B cell (primary cell): ENCODE data around the gene SPATA25. TPM values are rescaled to one million over a fixed set of nuclear protein-coding genes. Genes with fewer than 3 reads are reported as not detected.

Experiments
- ATAC-seq: fragments of 200-7000 bp; cut with Tn5 transposase; one replicate; pipeline ENCODE4 v1.10.0; 2021; ENCODE audit warnings: low read depth, mild to moderate bottlenecking, moderate number of reproducible peaks, moderate library complexity
- CTCF ChIA-PET: fragments of 350-600 bp; sonication (Branson Sonifier 250); formaldehyde crosslinking; loops from one replicate; lab custom pipeline; 2021; ENCODE audit warnings: antibody characterized with exemption, inconsistent platforms; lab: Charles Lee
- POLR2A ChIA-PET: fragments of 350-600 bp; sonication (Branson Sonifier 250); formaldehyde crosslinking; loops from one replicate; lab custom pipeline; 2021; ENCODE audit warnings: antibody characterized with exemption; lab: Charles Lee
- DNase-seq: peaks from one replicate; pipeline ENCODE4 v3.0.0; 2013
- H2AFZ ChIP-seq: 2 replicates; pipeline ENCODE4 v1.6.1; 2012; ENCODE audit warnings: mild to moderate bottlenecking, low read depth, low read length; ENCODE audit not compliant: insufficient read depth, poor library complexity, severe bottlenecking
- H3K27ac ChIP-seq, 2 donors: 1 replicate in 1 of 2; 2 replicates in 1 of 2; pipeline ENCODE4 v1.5.1; 2012 to 2013; ENCODE audit warnings: low read length in 2 of 2, mild to moderate bottlenecking in 2 of 2, moderate library complexity in 1 of 2
- H3K27me3 ChIP-seq, 4 experiments: fragments of 200-600 bp in 1 of 4; sonication (generic) in 1 of 4; replicated peaks in 1 of 4; 1 replicate in 2 of 4; 2 replicates in 2 of 4; pipeline versions ENCODE4 v1.6.1 to v1.7.0; 2013 to 2016; ENCODE audit warnings: low read length in 3 of 4, mild to moderate bottlenecking in 2 of 4, mixed read lengths in 1 of 4, moderate library complexity in 1 of 4; ENCODE audit not compliant: insufficient read depth in 4 of 4, control insufficient read depth in 3 of 4; ENCODE audit errors: control extremely low read depth in 1 of 4
- H3K36me3 ChIP-seq, 2 experiments: replicated peaks in 1 of 2; 1 replicate in 1 of 2; 2 replicates in 1 of 2; pipeline versions ENCODE4 v1.6.1 to v1.7.1; 2013; ENCODE audit warnings: low read length in 1 of 2; ENCODE audit not compliant: insufficient read depth in 2 of 2, control insufficient read depth in 1 of 2; ENCODE audit errors: control extremely low read depth in 1 of 2, extremely low read depth in 1 of 2
- H3K4me1 ChIP-seq, 2 donors: fragments of 200-600 bp in 1 of 2; sonication (generic) in 1 of 2; 1 replicate in 1 of 2; 2 replicates in 1 of 2; pipeline versions ENCODE4 v1.5.1 to v1.6.1; 2013 to 2017; ENCODE audit warnings: low read length in 2 of 2; ENCODE audit not compliant: control insufficient read depth in 2 of 2, insufficient read depth in 2 of 2
- H3K4me2 ChIP-seq: replicated peaks from 2 replicates; pipeline ENCODE3; 2012; ENCODE audit warnings: mild to moderate bottlenecking, low read depth, low read length; ENCODE audit not compliant: poor library complexity, severe bottlenecking
- H3K4me3 ChIP-seq, 5 experiments: fragments of 200-600 bp in 1 of 5; sonication (generic) in 1 of 5; 1 replicate in 3 of 5; 2 replicates in 2 of 5; pipeline versions ENCODE4 v1.5.1 to v1.7.0; 2011 to 2016; ENCODE audit warnings: low read length in 4 of 5, mild to moderate bottlenecking in 4 of 5, low read depth in 2 of 5, control low read depth in 1 of 5, moderate library complexity in 1 of 5; ENCODE audit not compliant: insufficient read depth in 1 of 5; ENCODE audit errors: control extremely low read depth in 1 of 5, extremely low read depth in 1 of 5
- H3K79me2 ChIP-seq: fragments of 200-600 bp; sonication (generic); one replicate; pipeline ENCODE4 v1.6.0; 2016; ENCODE audit warnings: low read length; ENCODE audit not compliant: control insufficient read depth, insufficient read depth
- H3K9ac ChIP-seq: fragments of 200-600 bp; sonication (generic); 2 replicates; pipeline ENCODE4 v1.6.1; 2017; ENCODE audit warnings: mild to moderate bottlenecking, low read length, moderate library complexity
- H3K9me3 ChIP-seq, 3 donors: one replicate each; pipeline versions ENCODE4 v1.6.1 to v1.7.1; 2013; ENCODE audit warnings: low read length in 2 of 3; ENCODE audit not compliant: control insufficient read depth in 2 of 3, insufficient read depth in 1 of 3; ENCODE audit errors: control extremely low read depth in 1 of 3
- H4K20me1 ChIP-seq: 2 replicates; pipeline ENCODE4 v1.6.0; 2012; ENCODE audit warnings: mild to moderate bottlenecking, low read length; ENCODE audit not compliant: insufficient read depth, control insufficient read depth, poor library complexity, severe bottlenecking
- H3K27ac Mint-ChIP-seq: one replicate; pipeline ENCODE4 v1.8.0; 2021; ENCODE audit warnings: mixed read lengths
- H3K27me3 Mint-ChIP-seq: one replicate; pipeline ENCODE4 v1.8.0; 2021; ENCODE audit warnings: mixed read lengths
- H3K4me1 Mint-ChIP-seq: one replicate; pipeline ENCODE4 v1.8.0; 2021; ENCODE audit warnings: mixed read lengths
- H3K4me3 Mint-ChIP-seq: one replicate; pipeline ENCODE4 v1.8.0; 2021; ENCODE audit warnings: mixed read lengths
- H3K9me3 Mint-ChIP-seq: one replicate; pipeline ENCODE4 v1.8.0; 2022; ENCODE audit warnings: mixed read lengths; ENCODE audit not compliant: insufficient read depth
- CTCF ChIP-seq: fragments of 200-600 bp; IDR thresholded peaks from one replicate; pipeline ENCODE4 v1.8.0; 2022; ENCODE audit warnings: antibody characterized with exemption, mild to moderate bottlenecking
- EZH2 ChIP-seq: IDR thresholded peaks from 2 replicates; pipeline ENCODE4 v1.6.1; 2012; ENCODE audit warnings: borderline replicate concordance, low read depth, mild to moderate bottlenecking, moderate library complexity, low read length; ENCODE audit not compliant: insufficient read depth, poor library complexity, severe bottlenecking
- WGBS: methylation state at CpG from one replicate; pipeline ENCODE4 v1.1.5; 2013; ENCODE audit warnings: missing lambda C conversion rate; ENCODE audit not compliant: insufficient coverage; 5-methylcytosine and 5-hydroxymethylcytosine counted together
- intact Hi-C: fragments of 100-400 bp; cut with micrococcal nuclease; formaldehyde crosslinking; loops from one replicate; pipeline ENCODE4 v1.10.0; 2022
- polyA plus RNA-seq: library from polyadenylated mRNA; depleted of rRNA; stranded (reverse); fragments of >200 nt; gene quantifications from 2 replicates; pipeline ENCODE4 v1.2.3, GENCODE V29; 2012
- total RNA-seq, 2 donors: library from RNA; stranded (reverse); fragments of 120-200 nt in 1 of 2; gene quantifications; 1 replicate in 1 of 2; 2 replicates in 1 of 2; pipeline versions ENCODE4 v1.2.3 to v1.2.4, GENCODE V29; 2013 to 2022

SPATA25 gene
- total and polyA plus RNA-seq, 2 donors (not counting 1 experiment from before 2014, with no cell fraction given) = 2.5 to 2.9 TPM

DNA sequence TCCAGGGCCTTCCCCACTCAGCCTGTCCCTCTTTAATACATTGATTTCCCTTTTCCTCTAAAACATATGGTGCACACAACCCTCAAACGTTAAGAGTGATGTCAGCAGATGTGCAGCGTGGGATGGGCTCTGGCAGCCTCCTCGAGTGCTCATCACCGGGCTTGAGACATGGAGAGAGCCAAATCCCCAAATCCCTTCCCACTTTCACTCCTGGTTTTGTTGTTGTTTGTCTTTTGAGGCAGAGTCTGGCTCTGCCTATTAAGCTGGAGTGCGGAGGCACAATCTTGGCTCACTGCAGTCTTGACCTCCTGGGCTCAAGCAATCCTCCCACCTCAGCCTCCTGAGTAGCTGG is 30.3 kb upstream of the SPATA25 start:
- CTCF ChIA-PET = no interaction called here
- H3K27me3 ChIP-seq = peaks cover 0 to 30% (median 5%) of the 10 kb centered on the region in 4 experiments

DNA sequence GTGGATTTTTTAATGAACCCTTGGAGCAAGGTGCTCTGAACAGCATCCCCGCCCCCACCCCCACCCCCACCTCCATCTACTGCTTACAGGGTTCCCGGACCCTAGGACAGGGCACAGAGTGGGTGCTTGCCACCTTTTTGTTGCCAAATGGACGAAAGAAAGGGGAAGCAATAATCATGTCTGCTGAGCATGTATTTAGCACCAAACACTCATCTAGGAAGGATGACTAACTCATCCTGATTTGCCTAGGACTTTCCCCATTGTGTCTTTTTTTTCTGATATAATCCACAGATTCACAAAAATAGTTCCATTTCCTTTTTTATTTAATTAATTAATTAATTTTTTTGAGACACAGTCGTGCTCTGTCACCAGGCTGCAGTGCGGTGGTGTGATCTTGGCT is 25.7 kb upstream of the SPATA25 start:
- TF ChIP-seq CTCF (no peak), EZH2 (no peak)
- CTCF ChIA-PET = no interaction called here

More for the DNA sequence above, 30.3 kb upstream of the SPATA25 start:
- POLR2A ChIA-PET = no interaction called here
- ATAC-seq = no peak
- H3K27ac ChIP-seq = no peak overlapping the region
- Mint-ChIP-seq H3K4me3 (no peak overlapping the region), H3K27ac (no peak overlapping the region), H3K9me3 (no peaks in the 10 kb centered on the region), H3K27me3 (peaks cover 36% of the 10 kb centered on the region), H3K4me1 (peaks cover 2% of the 10 kb centered on the region)
- 100% methylated on average over 1 of the region's 5 CpGs for WGBS
- no peaks in the 10 kb centered on the region for H3K36me3 ChIP-seq
- H3K9ac ChIP-seq = no peak overlapping the region
- no peak for TF ChIP-seq CTCF
- no peaks in the 10 kb centered on the region for H3K79me2 ChIP-seq
- no peaks in the 10 kb centered on the region for H4K20me1 ChIP-seq
- H3K4me1 ChIP-seq = no peaks in the 10 kb centered on the region
- no peak for DNase-seq
- no peaks in the 10 kb centered on the region for H3K9me3 ChIP-seq
- H2AFZ ChIP-seq = no peak overlapping the region
- intact Hi-C loops = no loop called here
- no peak overlapping the region for H3K4me2 ChIP-seq
- H3K4me3 ChIP-seq = no peak overlapping the region

More for the DNA sequence above, 25.7 kb upstream of the SPATA25 start:
- Histone ChIP-seq H4K20me1 (no peaks in the 10 kb centered on the region), H3K27me3 (peaks cover 0 to 24% (median 9%) of the 10 kb centered on the region in 4 experiments), H3K4me2 (no peak overlapping the region), H3K9ac (no peak overlapping the region), H3K4me3 (no peak overlapping the region), H3K9me3 (peaks cover 0 to 11% (median 0%) of the 10 kb centered on the region in 3 donors), H3K36me3 (no peaks in the 10 kb centered on the region), H2AFZ (no peak overlapping the region), H3K27ac (no peak overlapping the region), H3K79me2 (no peaks in the 10 kb centered on the region), H3K4me1 (peaks cover 14 to 22% of the 10 kb centered on the region in 2 donors)
- Mint-ChIP-seq H3K4me1 (peaks cover 20% of the 10 kb centered on the region), H3K27ac (peak overlapping the region; percentile 50), H3K4me3 (peak overlapping the region; percentile 79), H3K27me3 (peaks cover 15% of the 10 kb centered on the region), H3K9me3 (no peaks in the 10 kb centered on the region)
- DNase-seq = no peak
- ATAC-seq = no peak
- POLR2A ChIA-PET = no interaction called here
- intact Hi-C loops = no loop called here
- WGBS = 60% methylated on average over 1 of the region's 5 CpGs
